M059J (cell line): ENCODE measurements around the gene BRSK1. TPM values are rescaled to one million over a fixed set of nuclear protein-coding genes. Genes with fewer than 3 reads are reported as not detected.

Experiments used
- DNase-seq: peaks from one replicate; pipeline ENCODE4 v3.0.0-alpha.2; 2012; ENCODE audit warnings: low read depth
- total RNA-seq: library from RNA; depleted of rRNA; stranded (reverse); fragments of >200 nt; shearing (Covaris generic); gene quantifications from 2 replicates; pipeline ENCODE4 v1.2.3, GENCODE V29; 2014; rRNA removed

The BRSK1 gene
- 0.17 and 2.7 TPM in 2 replicates for total RNA-seq

DNA sequence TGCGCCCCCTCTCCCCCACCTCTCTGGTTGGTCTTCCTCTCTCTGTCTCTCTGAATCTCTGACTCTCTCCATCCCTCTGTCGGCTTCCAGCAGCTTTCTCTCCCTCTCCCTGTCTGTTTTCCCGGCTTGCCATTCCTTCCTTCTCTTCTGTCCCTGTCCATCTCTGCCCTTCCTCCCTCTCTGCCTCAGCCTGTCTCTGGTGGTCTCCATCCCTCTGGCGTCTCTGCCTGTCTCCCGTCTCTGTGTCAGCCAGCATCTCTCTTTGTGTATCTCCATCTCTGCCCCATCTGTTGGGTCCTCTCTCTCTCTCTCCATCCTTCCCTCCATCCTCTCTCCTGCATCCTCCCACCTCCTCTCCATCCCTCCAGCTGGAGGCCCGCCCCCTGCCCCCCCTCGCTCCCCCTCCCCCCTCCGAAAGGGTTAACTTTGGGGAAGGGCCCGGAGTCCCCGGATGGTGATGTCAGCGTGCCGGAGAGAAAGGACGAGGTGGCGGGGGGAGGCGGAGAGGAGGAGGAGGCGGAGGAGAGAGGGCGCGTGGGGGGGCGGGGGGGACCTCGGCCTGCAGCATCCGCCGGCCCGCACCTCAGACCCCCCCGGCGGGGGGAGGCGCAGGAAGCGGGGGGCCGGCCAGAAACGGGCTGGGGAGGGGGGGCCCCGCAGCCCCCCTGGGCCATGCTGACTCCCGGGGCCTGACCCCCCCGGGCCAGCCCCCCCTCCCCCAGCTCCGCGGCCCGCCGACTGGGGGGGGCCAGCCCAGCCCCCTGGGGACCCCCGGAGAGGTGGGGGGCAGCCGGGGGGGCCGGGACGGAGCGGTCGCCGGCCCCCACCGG, at the start of gene BRSK1:
BRSK1 (plus strand) TSS at position 450 of the 830 bp plus-strand sequence. CDS start 446 bp downstream, outside the sequence.
- peak; percentile 48 for DNase-seq

DNA sequence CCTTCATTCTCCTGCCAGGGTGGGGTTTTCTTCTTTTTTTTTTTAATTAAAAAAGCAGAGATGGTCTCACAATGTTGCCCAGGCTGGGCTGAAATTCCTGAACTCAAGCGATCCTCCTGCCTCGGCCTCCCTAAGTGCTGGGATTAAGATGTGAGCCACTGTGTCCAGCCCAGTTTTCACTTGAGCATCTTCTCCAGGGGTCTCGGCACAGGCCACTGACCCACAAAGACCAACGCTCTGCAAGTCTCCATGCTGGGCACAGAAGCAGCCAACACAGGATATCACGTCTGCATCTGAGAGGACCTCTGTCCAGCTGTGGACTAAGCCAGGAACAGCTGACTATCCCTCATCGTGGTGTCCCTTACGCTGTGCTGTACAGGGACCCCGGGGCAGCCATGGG, 45.8 kb upstream of the BRSK1 start:
- DNase-seq = no peak

DNA sequence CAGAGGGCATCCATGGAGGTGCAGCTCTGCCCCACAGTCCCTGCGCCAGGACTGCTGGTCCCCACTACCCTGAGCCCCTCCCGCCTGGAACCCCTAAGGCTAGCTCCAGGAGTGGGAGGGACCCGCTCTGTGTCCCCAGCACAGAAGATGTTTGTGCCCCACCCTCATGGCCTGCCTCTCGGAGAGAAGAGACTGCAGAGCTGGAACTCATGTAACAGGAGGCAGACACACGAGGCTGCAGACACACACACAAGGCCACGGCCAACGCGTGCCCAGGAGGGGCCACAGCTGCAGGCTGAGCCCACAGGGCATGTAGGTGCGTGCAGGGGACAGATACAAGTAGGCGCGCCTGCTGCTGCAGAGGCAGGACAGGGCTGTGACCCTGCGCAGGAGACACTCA, 44.8 kb upstream of the BRSK1 start:
- no peak for DNase-seq

DNA sequence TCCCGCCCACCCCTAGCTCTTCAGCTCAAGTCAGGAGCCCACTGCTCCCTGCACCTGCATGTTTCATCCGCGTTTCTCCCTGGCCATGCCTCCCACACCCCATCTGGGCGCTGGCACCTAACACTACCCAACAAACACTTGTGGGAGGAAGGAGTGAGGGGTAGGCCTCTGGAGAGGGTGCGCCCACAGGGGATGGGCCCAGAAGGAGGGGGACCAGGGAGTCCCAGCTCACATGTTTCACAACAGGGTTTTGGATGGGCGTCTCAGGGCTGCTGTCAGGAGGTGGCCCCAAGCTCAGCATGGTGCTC, 43.1 kb upstream of the BRSK1 start:
- no peak for DNase-seq

DNA sequence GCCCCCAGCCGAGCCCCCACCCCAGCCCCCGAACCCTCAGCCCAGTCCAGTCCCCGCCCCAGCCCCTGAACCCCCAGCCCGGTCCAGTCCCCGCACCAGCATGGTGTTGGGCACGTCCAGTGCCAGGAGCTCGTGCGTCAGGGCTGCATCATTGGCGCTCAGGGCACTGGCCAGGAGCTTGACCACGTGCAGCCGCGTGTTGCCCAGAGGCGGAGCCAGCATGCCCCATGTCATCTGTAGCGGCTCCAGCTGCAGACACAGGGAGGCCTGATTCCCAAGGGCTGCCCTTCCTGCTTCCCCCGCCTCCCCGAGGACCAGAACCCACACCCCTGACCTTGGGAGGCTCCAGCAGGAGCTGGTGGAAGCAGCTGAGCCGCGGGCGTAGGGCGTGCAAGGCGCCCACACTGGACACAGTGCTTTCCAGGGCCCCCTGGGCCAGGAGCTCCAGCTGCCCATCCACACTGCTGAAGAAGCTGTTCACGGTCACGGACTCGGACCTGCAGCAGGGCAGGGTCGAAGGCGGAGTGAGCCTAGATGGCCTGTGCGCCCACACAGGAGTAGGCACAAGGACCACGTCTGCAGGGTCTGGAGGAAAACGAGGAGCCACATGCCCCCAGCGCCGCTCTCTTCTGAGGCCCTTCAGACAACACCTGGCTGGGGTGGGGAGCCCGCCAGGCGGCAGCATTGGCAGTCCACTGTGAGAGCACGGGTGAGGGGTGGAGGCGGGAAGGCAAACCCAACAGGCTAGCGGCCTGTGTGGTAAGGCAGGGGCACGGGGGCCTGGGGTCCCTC, 42.5 kb upstream of the BRSK1 start:
- no peak for DNase-seq

DNA sequence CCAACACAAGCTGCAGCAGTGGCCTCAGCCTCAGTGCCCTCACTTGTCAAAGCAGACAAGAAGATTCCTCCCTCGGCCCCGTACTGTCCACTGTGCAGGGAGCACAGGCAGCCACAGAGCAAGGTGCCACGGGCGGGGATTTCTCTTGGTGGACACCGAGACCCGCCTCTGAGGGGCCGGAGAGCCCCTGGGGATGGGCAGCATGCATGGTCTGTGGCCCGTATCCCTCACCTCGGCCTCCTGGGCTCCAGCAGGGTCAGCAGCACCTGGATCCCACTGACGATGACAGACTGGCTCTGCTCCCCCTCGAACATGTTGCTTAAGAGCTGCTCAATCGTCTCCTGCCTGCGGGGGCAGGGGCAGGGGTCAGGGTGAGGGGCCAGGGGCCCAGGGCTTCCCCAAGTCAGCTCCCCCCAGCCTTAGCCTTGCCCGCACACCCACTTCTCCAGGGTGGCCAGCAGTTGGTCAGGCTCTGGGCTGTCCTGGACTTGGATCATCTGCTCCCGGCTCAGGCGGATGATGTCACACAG, 41.8 kb upstream of the BRSK1 start:
- DNase-seq = no peak

DNA sequence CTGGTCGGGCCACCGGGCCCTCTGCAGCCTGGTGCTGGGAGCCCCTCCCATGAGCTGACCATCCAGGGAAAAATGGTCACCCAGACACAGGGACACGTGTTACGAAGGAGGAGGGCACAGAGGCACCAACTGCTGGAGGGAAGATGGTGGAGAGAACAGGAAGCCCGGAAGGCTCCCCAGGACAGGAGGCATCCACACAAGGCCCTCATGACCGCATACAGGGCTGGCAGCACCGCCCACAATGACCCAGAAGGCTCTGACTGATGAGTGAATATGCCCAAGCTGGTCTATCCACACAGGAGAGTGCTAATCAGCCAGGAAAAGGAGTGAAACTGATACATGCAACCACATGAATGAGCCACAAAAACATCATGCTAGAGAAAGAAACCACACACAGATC, 41.3 kb upstream of the BRSK1 start:
- no peak for DNase-seq

DNA sequence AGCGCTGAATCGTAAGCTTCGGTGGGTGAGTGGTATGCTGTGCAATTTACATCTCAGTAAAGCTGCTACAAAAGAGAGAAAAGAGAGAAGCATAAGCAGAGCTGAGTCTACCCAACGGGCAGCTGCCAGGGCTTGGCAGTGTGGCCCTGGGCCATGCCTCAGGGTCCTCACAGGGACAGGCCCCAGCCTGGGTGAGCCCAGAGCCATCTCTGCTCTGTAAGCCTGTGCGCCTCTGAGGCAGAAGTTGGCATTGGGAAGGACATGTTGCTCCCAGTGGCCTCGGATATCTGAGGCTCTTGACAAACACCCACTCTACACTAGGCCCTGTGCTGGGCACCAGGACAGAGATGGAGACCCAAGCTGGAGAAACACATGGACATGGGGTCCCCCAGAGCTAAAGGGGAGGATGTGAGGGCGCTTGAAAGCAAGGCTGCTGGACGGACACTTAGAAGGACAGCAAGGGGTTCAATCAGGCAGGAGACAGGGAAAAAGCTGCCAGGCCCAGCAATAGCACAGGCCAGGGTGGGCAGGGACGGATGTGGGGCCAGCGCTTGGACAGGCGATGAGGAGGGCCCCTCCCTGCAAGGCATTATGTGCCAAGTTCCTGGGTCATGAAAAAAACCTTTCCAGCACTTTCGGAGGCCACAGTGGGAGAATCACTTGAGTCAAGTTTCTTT, 39.7 kb upstream of the BRSK1 start:
- no peak for DNase-seq

DNA sequence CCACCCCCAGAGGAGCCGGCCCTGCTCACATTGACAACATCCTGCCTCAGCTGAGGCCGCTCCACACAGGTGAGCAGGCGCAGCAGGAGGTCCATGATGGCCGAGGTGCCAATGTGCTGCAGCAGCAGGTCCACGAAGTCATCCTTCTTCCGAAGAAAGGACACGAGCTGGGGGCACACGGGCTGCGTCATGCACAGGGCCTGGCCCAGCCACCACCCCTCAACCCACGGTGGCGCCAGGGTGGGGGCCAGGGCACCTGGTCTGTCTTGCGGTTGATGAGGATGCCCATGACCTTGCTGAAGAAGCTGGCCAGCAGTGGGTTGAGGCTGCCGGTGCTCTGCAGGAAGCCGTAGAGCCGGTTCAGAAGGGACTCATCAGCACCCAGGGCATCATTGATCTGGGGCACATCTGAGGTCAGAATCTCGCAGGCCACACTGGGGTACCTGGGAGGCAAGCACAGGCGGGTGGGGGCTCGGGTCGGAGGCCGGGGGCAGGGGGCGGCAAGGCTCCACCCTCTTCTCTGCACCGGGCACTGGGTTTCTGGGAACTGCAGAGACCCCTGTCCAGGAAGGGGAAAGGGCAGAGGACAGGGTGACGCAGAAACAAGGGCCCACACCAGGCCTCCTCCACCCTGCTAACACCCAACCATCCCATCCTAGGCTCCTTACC, 38.4 kb upstream of the BRSK1 start:
- DNase-seq = no peak

DNA sequence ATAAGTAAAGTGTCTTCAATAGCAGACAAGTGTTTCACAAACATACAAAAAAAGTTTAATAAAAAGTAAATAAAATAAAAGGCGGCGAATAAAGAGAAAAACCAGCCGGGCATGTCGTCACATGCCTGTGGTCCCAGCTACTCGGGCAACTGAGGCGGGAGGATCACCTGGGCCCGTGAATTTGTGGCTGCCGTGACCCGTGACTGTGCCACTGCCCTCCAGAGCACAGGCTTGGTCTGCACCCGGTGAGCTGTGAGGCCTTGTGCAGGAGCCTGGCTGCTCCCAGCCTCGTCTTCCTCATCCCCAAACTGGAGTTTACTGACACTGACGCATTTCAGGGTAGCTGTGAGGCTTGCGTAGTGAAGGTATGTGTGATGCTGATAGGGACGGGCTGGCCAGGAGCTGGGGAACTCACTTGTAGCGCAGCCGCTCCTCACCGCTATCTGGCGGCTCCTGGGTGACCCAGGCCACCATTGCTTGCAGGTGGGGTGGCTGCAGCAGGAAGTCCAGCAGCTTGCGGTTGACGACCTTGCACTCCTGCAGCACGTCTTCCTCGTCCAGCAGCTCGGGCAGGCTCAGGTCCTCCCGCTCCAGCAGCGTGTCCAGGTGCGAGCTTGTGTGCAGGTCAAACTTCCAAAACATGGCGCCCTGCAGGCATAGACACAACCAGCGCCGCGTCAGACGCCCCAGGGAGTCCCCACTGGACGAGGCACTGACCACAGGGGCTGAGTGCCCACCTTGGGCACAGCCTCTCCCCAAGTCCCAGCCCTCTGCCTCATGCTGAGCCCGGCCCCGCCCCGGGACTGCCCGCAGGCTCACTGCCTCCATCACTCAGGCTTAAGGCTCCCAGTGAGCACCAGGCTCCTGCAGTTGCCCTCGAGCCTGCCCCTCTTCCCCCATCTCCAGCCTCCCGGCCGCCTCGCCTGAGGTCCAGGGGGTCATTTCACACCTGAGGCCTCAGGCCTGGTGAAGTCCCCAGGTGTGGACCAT, 37.0 kb upstream of the BRSK1 start:
- no peak for DNase-seq

DNA sequence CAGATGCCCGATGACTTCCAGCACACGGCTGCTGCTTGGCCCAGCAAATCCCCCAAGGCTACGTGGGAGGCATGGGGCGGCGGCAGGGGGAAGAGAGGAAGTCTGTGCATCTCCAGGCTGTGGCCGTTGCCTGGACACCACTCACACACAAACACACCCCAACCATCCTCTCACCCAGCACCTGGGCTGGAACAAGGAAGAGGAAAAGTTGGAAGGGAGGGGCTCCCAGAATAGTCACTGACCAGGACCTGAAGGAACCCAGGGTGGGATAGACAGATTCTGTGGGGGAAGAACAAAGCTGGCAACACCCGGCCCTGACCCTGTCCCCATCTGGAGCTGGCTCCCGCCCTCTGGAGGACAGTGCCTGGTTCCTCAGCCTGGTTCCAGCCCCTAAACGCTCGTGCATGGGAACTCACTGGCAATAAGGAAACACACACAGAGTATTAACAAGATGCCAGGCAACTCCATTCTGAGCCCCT, 36.1 kb upstream of the BRSK1 start:
- DNase-seq = peak; percentile 62

DNA sequence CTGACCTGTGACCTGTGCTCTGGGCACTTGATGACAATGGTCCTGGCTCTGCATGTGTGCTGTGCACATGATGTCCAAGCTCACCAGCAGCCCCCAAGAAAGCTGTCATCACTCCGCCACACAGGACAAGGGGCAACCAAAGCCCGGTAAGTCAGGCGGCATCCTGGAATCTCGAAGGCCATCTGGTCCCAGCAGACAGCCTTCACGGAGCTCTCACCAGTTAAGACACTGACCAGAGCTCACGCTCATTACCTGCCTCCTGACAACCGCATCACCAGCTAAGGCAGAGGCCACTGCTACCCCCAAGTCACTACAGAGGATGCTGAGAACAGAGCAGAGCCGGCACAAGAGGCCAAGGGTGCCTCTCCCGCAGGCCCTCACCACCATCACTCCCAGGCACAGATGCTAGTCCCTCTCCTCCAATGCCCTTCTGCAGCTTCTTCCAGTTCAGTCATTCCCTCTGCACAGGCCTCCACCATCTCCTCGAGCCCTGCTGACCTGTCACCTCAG, 35.6 kb upstream of the BRSK1 start:
- no peak for DNase-seq

DNA sequence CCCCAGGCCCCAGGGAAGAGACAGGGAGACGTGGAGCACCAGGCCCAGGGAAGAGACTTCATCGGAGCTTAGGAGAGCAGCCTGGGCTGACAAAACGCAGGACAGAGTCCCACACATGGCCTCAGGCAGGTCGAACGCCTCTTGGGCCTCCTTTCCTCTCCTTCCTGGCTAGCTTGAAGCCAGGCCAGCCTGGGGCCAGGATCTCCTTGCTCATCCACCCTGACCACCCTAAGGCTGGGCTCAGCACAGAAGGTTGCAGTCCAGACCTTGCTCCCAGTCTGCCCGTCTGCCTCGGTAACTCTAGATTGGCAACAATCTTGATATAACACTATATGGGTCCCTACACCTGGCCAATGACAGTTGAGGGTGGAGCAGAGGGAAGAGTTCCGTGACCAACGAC, 35.1 kb upstream of the BRSK1 start:
- DNase-seq = no peak

DNA sequence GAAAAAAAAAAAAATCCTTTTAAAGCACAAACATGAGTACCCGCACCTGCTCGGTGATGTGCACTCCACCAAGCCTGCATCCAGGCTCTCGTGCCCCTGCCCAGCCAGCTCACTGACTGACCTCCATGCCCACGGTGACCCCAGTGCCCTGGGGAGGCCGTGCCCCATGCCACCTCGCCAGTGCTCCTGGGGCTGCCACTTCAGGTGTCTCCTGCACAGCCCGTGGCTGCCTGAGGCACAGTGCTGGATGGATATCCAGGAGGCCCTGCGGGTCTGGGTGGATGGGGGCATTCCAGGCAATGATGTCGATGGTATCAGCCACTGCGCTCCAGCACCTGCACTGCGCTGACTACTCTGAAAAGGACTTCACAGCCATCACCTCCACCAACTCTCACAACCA, 34.0 kb upstream of the BRSK1 start:
- no peak for DNase-seq

DNA sequence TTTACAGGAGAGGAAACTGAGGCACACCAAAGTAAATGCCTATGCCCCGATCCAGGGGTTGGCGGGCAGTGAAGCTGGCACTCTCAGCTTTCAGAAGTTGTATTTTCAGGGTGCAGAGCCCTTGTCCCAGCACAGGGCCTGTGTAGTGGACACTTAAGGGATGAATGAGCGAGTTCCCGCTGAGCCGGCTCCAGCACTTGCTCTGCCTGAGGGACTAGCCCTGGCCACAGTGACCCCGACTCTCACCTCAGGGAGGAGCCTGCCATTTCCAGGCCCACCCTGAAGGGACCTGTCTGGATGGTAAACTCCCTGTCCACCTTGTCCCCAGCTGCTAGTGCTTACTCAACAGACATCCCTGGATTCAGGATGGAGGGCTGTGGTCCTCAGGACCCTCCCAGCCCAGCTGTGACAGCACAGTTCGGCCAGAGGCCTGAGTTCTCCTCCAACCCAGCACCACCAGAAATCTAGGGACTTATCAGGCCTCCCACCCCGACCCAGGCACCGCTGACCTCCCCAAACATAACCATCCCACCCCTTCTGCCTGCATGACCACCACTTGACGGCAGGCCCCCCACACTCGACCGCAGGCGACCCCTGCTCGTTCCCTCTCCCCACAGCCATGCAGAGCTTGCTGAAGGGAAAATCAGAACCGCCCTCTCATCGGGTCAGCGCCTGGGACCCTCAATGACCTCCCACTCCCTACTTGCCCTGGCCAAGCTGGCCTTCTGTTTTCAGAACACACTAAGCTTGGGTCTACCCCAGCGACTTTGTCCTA, 33.3 kb upstream of the BRSK1 start:
- no peak for DNase-seq

DNA sequence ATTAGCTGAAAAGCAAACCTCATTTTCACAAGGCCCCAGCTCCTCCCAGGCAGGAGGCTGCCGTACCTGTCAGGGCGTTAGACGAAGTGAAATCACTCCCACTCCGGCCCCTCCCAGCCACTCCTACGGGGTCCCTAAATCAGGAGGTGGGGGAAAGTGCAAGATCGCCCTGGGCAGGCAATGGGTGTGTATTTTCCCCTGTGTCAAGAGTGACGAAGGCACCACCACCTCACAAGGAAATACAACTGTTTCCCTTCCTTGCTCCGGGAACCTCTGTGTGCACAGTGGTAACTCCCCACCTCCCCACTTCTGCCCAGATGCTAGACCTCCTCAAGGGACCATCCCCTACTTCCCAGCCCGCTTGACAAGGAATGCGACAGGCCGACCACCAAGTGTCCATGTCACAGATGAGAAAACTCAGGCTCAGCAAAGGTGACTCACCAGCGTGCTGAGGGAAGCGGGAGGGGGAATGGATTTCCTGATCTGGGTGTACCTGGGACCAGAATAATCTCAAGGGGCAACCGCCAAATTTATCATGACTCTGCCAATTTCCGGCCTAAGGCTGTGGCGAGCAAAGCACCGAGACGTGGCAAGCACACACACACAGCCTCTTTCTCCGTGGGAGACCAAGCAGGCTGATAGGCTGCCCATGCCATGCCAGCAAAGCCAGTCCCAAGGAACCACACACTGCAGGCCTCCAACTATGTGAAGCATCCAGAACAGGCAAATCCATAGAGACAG, 32.3 kb upstream of the BRSK1 start:
- DNase-seq = peak; percentile 78

DNA sequence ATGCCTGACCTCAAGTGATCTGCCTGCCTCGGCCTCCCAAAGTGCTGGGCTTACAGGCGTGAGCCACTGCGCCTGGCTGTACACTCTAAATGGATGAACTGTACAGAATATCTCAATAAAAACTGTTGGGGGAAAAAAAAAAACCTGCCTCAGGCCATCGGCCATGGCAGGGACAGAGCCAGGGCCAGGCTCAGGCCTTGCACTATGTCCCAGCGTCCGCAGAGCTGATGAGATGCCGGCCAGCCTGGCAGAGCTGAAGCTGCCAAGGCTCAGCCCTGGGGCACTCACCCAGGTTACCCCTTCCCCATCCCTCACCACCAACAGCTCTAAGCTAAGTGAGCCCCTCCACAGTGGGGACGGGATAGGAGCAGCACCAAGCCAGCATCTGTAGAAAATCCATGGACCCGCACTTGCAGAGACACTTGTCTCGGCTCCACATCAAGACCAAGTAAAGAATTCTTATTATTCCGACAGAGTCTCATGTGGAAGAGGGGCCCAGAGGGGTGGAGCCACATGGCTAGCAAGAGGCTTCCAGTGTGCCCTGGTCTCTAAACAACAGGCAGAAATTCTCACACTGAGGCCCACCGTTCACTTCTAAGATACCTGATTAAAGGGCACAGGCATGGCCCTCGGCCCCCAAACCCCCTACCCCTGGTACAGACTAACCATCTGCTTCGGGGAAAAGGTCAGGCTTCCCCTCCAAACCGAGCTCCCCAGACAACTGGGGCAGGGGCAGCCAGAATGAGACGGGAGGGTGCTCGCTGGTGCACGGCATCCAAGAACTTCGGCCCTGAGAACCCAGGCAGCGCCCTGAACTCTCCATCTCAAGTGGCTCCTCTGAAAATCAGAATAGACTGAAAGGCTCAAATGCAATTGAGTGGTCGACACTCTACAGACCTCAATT, 30.8 kb upstream of the BRSK1 start:
- DNase-seq = no peak
